RCC 7860 (cell line): ENCODE data around the gene ARL15.
"Not testable (repeated sequence)": the region's sequence is repeated elsewhere in the genome, so short reads cannot be mapped to it uniquely, and the experiment has no call there.

Experiments
- DNase-seq: peaks from one replicate; pipeline ENCODE4 v3.0.0-alpha.2; 2015; ENCODE audit warnings: low spot score
- FAIRE-seq: peaks from 2 replicates; lab custom pipeline; 2012; peaks lifted over from hg19 to GRCh38; lab: Jason Lieb, UNC

Gene ARL15

DNA sequence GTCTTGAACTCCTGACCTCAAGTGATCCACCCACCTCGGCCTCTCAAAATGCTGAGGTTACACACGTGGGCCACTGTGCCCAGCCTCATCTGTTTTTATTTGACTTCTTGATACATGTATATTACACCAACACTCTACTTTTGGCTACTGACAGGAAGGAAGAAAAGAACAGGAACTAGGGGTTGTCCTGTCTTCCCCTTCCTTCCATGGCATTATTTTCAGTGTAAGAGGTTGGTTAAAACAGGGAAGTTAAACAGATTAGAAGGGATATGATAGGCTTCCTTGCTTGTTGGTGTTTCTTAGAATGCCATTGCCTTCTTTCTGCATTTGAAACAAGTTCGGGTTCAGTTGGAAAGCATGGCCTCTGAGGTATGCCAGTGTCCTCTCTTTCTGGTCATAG, 437.1 kb downstream of the ARL15 start:
- DNase-seq (no peak), FAIRE-seq (no peak)

DNA sequence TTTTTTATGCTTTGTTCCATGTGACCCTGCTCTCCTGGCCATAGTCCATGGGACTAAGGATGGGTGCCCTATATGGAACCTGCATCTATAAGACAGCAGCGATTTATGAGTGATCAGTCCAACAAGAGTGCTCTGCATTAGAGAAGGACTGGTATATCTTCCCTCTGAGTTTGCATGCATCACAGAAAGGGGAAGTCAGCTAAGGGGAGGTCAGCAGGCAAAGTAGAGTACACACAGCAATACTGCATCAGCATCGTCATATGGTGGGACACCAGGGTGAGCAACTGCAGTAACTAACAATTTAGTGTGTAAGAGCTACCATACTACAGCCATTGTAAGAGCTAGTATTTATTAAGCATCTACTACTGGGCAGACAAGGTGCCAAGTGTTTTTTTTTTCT, 438.6 kb downstream of the ARL15 start:
- FAIRE-seq = no peak
- no peak for DNase-seq

DNA sequence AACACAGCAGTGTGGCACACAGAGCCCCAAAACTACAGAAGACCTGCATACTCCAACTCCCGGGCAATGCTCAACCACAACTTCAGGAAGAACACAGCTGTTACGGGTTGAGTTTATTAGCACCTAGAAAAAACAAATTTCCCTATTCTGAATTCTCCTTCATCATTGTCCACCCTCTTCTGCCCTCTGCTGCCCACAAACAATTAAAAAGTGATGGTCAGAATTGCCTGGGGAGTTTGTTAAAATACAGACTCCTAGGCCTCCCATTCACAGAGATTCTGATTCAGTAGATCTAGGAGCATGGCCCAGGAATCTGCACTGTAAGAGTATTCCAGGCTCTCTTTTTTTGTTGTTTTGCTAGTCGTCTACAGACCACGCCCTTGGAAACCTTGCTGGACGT, 439.3 kb downstream of the ARL15 start:
- DNase-seq (no peak), FAIRE-seq (no peak)

DNA sequence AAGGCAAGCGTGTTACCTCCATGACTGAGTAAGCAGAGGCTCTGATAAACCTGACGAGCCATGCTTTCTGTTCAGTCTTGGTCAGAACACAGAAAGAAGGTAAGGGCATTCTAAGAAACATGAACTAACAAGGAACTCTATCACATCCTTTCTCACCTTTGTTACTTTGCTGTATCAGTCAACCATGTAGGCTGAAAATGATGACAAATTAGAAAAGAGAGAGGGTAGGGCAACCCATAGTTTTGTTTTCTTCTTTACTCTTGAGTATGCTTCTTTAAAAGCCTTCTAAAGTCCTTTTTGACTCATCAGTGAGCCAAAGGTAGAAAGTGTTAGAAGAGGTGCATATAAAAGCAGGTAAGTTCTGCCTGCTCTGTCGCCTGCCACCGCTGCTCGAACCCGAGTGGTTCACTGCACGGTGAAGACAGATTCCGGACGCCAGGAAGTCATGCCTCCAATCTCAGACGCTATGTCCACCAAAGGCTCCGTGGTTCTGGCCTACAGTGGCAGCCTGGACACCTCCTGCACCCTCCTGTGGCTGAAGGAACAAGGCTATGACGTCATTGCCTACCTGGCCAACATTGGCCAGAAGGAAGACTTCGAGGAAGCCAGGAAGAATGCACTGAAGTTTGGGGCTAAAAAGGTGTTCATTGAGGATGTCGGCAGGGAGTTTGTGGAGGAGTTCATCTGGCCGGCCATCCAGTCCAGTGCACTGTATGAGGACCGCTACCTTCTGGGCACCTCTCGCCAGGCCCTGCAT, 451.5 kb downstream of the ARL15 start:
- FAIRE-seq = no peak

DNA sequence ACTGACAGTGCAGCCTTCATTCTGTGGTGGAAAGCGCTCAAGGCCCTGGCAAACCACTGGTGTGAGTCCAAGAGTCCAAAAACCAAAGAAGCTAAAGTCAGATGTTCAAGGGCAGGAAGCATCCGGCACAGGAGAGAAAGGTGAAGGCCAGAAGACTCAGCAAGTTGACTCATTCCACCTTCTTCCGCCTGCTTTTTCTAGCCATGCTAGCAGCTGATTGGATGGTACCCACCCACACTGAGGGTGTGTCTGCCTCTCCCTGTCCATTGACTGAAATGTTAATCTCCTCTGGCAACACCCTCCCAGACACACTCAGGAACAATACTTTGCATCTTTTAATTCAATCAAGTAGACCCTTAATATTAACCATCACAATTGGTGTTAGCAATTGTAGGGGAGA, 453.9 kb downstream of the ARL15 start:
- no peak for DNase-seq
- FAIRE-seq = no peak

More for the DNA sequence above, 451.5 kb downstream of the ARL15 start:
- DNase-seq = no peak

DNA sequence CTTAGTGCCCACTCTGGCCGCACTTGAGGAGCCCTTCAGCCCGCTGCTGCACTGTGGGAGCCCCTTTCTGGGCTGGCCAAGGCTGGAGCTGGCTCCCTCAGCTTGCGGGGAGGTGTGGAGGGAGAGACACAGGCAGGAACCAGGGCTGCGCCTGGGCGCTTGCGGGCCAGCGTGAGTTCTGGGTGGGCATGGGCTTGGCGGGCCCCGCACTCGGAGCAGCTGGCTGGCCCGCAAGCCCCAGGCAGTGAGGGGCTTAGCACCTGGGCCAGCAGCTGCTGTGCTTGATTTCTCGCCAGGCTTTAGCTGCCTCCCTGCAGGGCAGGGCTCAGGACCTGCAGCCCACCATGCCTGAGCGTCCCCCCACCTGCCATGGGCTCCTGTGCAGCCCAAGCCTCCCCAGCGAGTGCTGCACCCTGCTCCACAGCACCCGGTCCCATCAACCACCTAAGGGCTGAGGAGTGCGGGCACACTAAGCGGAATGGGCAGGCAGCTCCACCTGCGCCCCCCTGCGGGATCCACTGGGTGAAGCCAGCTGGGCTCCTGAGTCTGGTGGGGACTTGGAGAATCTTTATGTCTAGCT, 473.4 kb downstream of the ARL15 start:
- DNase-seq, FAIRE-seq: not testable (repeated sequence)

DNA sequence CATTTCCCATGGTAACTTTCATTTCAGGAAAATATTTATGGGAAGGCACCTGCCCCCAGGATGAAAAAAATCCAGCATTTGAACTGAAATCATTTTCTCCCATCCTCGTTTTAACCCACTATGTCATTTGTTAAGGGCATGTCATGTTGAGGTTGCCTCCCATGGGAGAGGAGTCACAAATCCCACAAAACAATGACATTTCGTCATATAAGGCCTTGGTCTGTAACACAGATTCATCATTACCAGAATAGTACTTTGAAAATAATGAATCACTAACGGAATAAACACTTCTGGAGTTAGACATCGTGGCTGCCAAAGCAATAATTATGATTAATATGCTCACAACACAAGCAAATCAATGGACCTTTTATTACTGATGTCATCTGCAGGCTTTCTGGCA, 475.9 kb downstream of the ARL15 start:
- DNase-seq (no peak), FAIRE-seq (no peak)
